Activated T-helper 2 cell treated with anti-CD3 and anti-CD28 coated beads, Interferon-gamma antibody, Interleukin-2, Interleukin-4, amounts not matched to agents 10 μg/mL and 5 μg/mL and 100 μg/mL, durations not matched to agents 14 hours and 24 hours and 36 hours (primary cell): ENCODE results near the gene DNAJC5. TPM values are rescaled to one million over a fixed set of nuclear protein-coding genes. Genes with fewer than 3 reads are reported as not detected.
"Not testable (repeated sequence)": the region's sequence is repeated elsewhere in the genome, so short reads cannot be mapped to it uniquely, and the experiment has no call there.

Source experiments
- DNase-seq: peaks from one replicate; pipeline ENCODE4 v3.0.0; 2021; ENCODE audit warnings: low spot score
- H3K27ac Mint-ChIP-seq: one replicate; pipeline ENCODE4 v1.8.0; 2021; ENCODE audit warnings: mixed read lengths
- H3K27me3 Mint-ChIP-seq: one replicate; pipeline ENCODE4 v1.8.0; 2021; ENCODE audit warnings: low read depth, mixed read lengths
- H3K36me3 Mint-ChIP-seq: one replicate; pipeline ENCODE4 v1.8.0; 2021; ENCODE audit warnings: low read depth, mixed read lengths
- H3K4me1 Mint-ChIP-seq: one replicate; pipeline ENCODE4 v1.8.0; 2021; ENCODE audit warnings: low read depth, mixed read lengths
- H3K4me3 Mint-ChIP-seq: one replicate; pipeline ENCODE4 v1.8.0; 2021; ENCODE audit warnings: low read depth, mild to moderate bottlenecking, moderate library complexity, mixed read lengths
- H3K9me3 Mint-ChIP-seq: one replicate; pipeline ENCODE4 v1.8.0; 2021; ENCODE audit warnings: mixed read lengths
- intact Hi-C: fragments of 100-400 bp; cut with micrococcal nuclease; formaldehyde crosslinking; loops from one replicate; pipeline ENCODE4 v1.15.1; 2023
- total RNA-seq: library from RNA; stranded (reverse); gene quantifications from 2 replicates; pipeline ENCODE4 v1.2.3, GENCODE V29; 2022

The DNAJC5 gene
- total RNA-seq, 1 donor from 2014 or later, result 38.1 TPM

GRCh38 chr20:63864545-63864977 is 30.4 kb upstream of the DNAJC5 start:
- H3K36me3 Mint-ChIP-seq, result peaks cover 35% of the 10 kb centered on the region

GRCh38 chr20:63864978-63865640 is 29.8 kb upstream of the DNAJC5 start, which contains the start of gene TPD52L2:
TSS of gene TPD52L2 (plus strand) at chr20:63865270. CDS start at chr20:63865366, 96 bp downstream.
- H3K4me1 Mint-ChIP-seq, result peaks cover 22% of the 10 kb centered on the region
- intact Hi-C loops, result loop anchor here (1.0 to 10.0 kb wide), 7 partner anchors 30 to 326 kb away; partner anchors contain the start of genes ARFRP1, DNAJC5, LIME1 and SAMD10
- peak within 1 kb of the TSS; percentile 91 for H3K27ac Mint-ChIP-seq
- peaks cover 37% of the 10 kb centered on the region for H3K36me3 Mint-ChIP-seq
- H3K9me3 Mint-ChIP-seq, result no peaks in the 10 kb centered on the region
- peak within 1 kb of the TSS; percentile 96 for H3K4me3 Mint-ChIP-seq
- peak; percentile 97 for DNase-seq
- no peaks in the 10 kb centered on the region for H3K27me3 Mint-ChIP-seq

More at GRCh38 chr20:63864545-63864977, 30.4 kb upstream of the DNAJC5 start:
- Mint-ChIP-seq H3K27me3 (no peaks in the 10 kb centered on the region), H3K9me3 (no peaks in the 10 kb centered on the region), H3K27ac (peak overlapping the region; percentile 91), H3K4me1 (peaks cover 22% of the 10 kb centered on the region), H3K4me3 (peak overlapping the region; percentile 96)
- DNase-seq, result no peak
- intact Hi-C loops, result loop anchor here (1.0 to 10.0 kb wide), 6 partner anchors 30 to 326 kb away; partner anchors contain the start of genes ARFRP1, DNAJC5, LIME1 and SAMD10

- not testable (repeated sequence) for H3K9me3 Mint-ChIP-seq, DNase-seq, H3K27ac Mint-ChIP-seq, H3K27me3 Mint-ChIP-seq
- Mint-ChIP-seq H3K4me1 (peaks cover 22% of the 10 kb centered on the region), H3K36me3 (peaks cover 38% of the 10 kb centered on the region), H3K4me3 (peak overlapping the region; percentile 47)
- intact Hi-C loops, result loop anchor here (5.0 to 10.0 kb wide), 4 partner anchors 80 to 232 kb away; partner anchors contain the start of genes LIME1, SAMD10 and SLC2A4RG
Measured at GRCh38 chr20:63867042-63867441, 27.9 kb upstream of the DNAJC5 start.

GRCh38 chr20:63868264-63868663 is 26.7 kb upstream of the DNAJC5 start:
- H3K27ac Mint-ChIP-seq, result peak overlapping the region; percentile 0
- H3K9me3 Mint-ChIP-seq, result no peaks in the 10 kb centered on the region
- peaks cover 24% of the 10 kb centered on the region for H3K4me1 Mint-ChIP-seq
- H3K36me3 Mint-ChIP-seq, result peaks cover 42% of the 10 kb centered on the region
- intact Hi-C loops, result loop anchor here (5.0 to 10.0 kb wide), 4 partner anchors 81 to 233 kb away; partner anchors contain the start of genes LIME1, SAMD10 and SLC2A4RG
- H3K27me3 Mint-ChIP-seq, result no peaks in the 10 kb centered on the region
- H3K4me3 Mint-ChIP-seq, result no peak overlapping the region
- DNase-seq, result no peak

- no peaks in the 10 kb centered on the region for H3K27me3 Mint-ChIP-seq
- no peak overlapping the region for H3K4me3 Mint-ChIP-seq
- peaks cover 11% of the 10 kb centered on the region for H3K4me1 Mint-ChIP-seq
- H3K36me3 Mint-ChIP-seq, result peaks cover 52% of the 10 kb centered on the region
- DNase-seq, result peak; percentile 43
- H3K27ac Mint-ChIP-seq, result peak overlapping the region; percentile 78
- intact Hi-C loops, result no loop called here
- H3K9me3 Mint-ChIP-seq, result no peaks in the 10 kb centered on the region
Measured at GRCh38 chr20:63873477-63873971, 21.4 kb upstream of the DNAJC5 start.

GRCh38 chr20:63874241-63874640 is 20.7 kb upstream of the DNAJC5 start:
- H3K9me3 Mint-ChIP-seq, H3K27me3 Mint-ChIP-seq, intact Hi-C loops, DNase-seq, H3K27ac Mint-ChIP-seq, H3K4me3 Mint-ChIP-seq: not testable (repeated sequence)
- peaks cover 48% of the 10 kb centered on the region for H3K36me3 Mint-ChIP-seq
- peaks cover 11% of the 10 kb centered on the region for H3K4me1 Mint-ChIP-seq

- Mint-ChIP-seq H3K9me3 (no peaks in the 10 kb centered on the region), H3K4me1 (peaks cover 11% of the 10 kb centered on the region), H3K4me3 (no peak overlapping the region), H3K27ac (no peak overlapping the region), H3K36me3 (peaks cover 38% of the 10 kb centered on the region), H3K27me3 (no peaks in the 10 kb centered on the region)
- intact Hi-C loops, result no loop called here
- DNase-seq, result no peak
Measured at GRCh38 chr20:63876489-63877036, 18.4 kb upstream of the DNAJC5 start.

- no peak overlapping the region for H3K27ac Mint-ChIP-seq
- peaks cover 8% of the 10 kb centered on the region for H3K4me1 Mint-ChIP-seq
- intact Hi-C loops, result no loop called here
- DNase-seq, result no peak
- H3K27me3 Mint-ChIP-seq, result no peaks in the 10 kb centered on the region
- H3K4me3 Mint-ChIP-seq, result no peak overlapping the region
- H3K9me3 Mint-ChIP-seq, result no peaks in the 10 kb centered on the region
- peaks cover 34% of the 10 kb centered on the region for H3K36me3 Mint-ChIP-seq
Measured at GRCh38 chr20:63877755-63878470, 17.0 kb upstream of the DNAJC5 start.

GRCh38 chr20:63878899-63879663 is 15.8 kb upstream of the DNAJC5 start:
- no peaks in the 10 kb centered on the region for H3K9me3 Mint-ChIP-seq
- peaks cover 29% of the 10 kb centered on the region for H3K36me3 Mint-ChIP-seq
- no peak overlapping the region for H3K4me3 Mint-ChIP-seq
- intact Hi-C loops, result no loop called here
- H3K27me3 Mint-ChIP-seq, result no peaks in the 10 kb centered on the region
- H3K27ac Mint-ChIP-seq, result no peak overlapping the region
- no peak for DNase-seq
- no peaks in the 10 kb centered on the region for H3K4me1 Mint-ChIP-seq

- DNase-seq, H3K4me1 Mint-ChIP-seq, H3K9me3 Mint-ChIP-seq, H3K4me3 Mint-ChIP-seq, H3K27me3 Mint-ChIP-seq, intact Hi-C loops, H3K27ac Mint-ChIP-seq: not testable (repeated sequence)
- peaks cover 21% of the 10 kb centered on the region for H3K36me3 Mint-ChIP-seq
Measured at GRCh38 chr20:63880901-63881300, 14.0 kb upstream of the DNAJC5 start.

GRCh38 chr20:63881451-63882226 is 13.3 kb upstream of the DNAJC5 start:
- Mint-ChIP-seq H3K36me3 (peaks cover 14% of the 10 kb centered on the region), H3K4me3 (no peak overlapping the region), H3K9me3 (no peaks in the 10 kb centered on the region), H3K27me3 (no peaks in the 10 kb centered on the region), H3K27ac (no peak overlapping the region), H3K4me1 (no peaks in the 10 kb centered on the region)
- intact Hi-C loops, result no loop called here
- no peak for DNase-seq
